RWPE2 (cell line): ENCODE measurements around the gene SGPP1.
"Not testable (repeated sequence)": the region's sequence is repeated elsewhere in the genome, so short reads cannot be mapped to it uniquely, and the experiment has no call there.

Source experiments
- ATAC-seq: fragments of 200-7000 bp; cut with Tn5 transposase; 3 replicates; pipeline ENCODE4 v1.9.1; 2021; ENCODE audit warnings: low read depth
- DNase-seq: peaks from one replicate; pipeline ENCODE4 v3.0.0-alpha.2; 2020; ENCODE audit warnings: low spot score
- H3K27ac ChIP-seq: fragments of 450-650 bp; 2 replicates; pipeline ENCODE4 v1.5.1; 2017; ENCODE audit warnings: mild to moderate bottlenecking; ENCODE audit not compliant: poor library complexity, severe bottlenecking
- H3K27me3 ChIP-seq: fragments of 250-450 bp; sonication (Bioruptor Pico); 2 replicates; pipeline ENCODE4 v1.5.1; 2021; ENCODE audit warnings: mild to moderate bottlenecking, moderate library complexity; ENCODE audit not compliant: insufficient read depth, poor library complexity, severe bottlenecking
- H3K36me3 ChIP-seq: fragments of 250-450 bp; sonication (Bioruptor Pico); 2 replicates; pipeline ENCODE4 v1.5.1; 2020; ENCODE audit warnings: low read depth, mild to moderate bottlenecking, moderate library complexity
- H3K4me1 ChIP-seq: fragments of 250-450 bp; sonication (Bioruptor Pico); 2 replicates; pipeline ENCODE4 v1.5.1; 2021; ENCODE audit warnings: mild to moderate bottlenecking, moderate library complexity; ENCODE audit not compliant: insufficient read depth, poor library complexity, severe bottlenecking
- H3K4me3 ChIP-seq: fragments of 250-450 bp; sonication (Bioruptor Pico); 2 replicates; pipeline ENCODE4 v1.5.1; 2021; ENCODE audit warnings: mild to moderate bottlenecking, moderate library complexity; ENCODE audit not compliant: severe bottlenecking
- H3K9me3 ChIP-seq: fragments of 250-450 bp; sonication (Bioruptor Pico); 2 replicates; pipeline ENCODE4 v1.5.1; 2021; ENCODE audit warnings: mild to moderate bottlenecking, moderate library complexity; ENCODE audit not compliant: severe bottlenecking
- TF ChIP-seq, protein P1 (sequence below): fragments of 450-650 bp; IDR thresholded peaks from one replicate; pipeline ENCODE4 v1.5.1; 2017; ENCODE audit warnings: mild to moderate bottlenecking, moderate library complexity; ENCODE audit not compliant: poor library complexity, severe bottlenecking

Gene SGPP1

GRCh38 chr14:63707216-63707615, 20.6 kb downstream of the SGPP1 start:
- peak overlapping the region; percentile 14 for H3K27ac ChIP-seq
- ATAC-seq = peak; percentile 83

GRCh38 chr14:63705561-63706070, 22.2 kb downstream of the SGPP1 start:
- TF ChIP-seq, protein P1, sequence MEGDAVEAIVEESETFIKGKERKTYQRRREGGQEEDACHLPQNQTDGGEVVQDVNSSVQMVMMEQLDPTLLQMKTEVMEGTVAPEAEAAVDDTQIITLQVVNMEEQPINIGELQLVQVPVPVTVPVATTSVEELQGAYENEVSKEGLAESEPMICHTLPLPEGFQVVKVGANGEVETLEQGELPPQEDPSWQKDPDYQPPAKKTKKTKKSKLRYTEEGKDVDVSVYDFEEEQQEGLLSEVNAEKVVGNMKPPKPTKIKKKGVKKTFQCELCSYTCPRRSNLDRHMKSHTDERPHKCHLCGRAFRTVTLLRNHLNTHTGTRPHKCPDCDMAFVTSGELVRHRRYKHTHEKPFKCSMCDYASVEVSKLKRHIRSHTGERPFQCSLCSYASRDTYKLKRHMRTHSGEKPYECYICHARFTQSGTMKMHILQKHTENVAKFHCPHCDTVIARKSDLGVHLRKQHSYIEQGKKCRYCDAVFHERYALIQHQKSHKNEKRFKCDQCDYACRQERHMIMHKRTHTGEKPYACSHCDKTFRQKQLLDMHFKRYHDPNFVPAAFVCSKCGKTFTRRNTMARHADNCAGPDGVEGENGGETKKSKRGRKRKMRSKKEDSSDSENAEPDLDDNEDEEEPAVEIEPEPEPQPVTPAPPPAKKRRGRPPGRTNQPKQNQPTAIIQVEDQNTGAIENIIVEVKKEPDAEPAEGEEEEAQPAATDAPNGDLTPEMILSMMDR = no peak
- Histone ChIP-seq H3K27me3 (no peaks in the 10 kb centered on the region), H3K9me3 (no peaks in the 10 kb centered on the region), H3K27ac (no peak overlapping the region), H3K4me1 (peaks cover 26% of the 10 kb centered on the region), H3K4me3 (no peak overlapping the region), H3K36me3 (peaks cover 6% of the 10 kb centered on the region; the same call in 1 of the 2 replicates)
- no peak for DNase-seq
- no peak for ATAC-seq

More at GRCh38 chr14:63707216-63707615, 20.6 kb downstream of the SGPP1 start:
- peaks cover 6% of the 10 kb centered on the region; the same call in 1 of the 2 replicates for H3K36me3 ChIP-seq
- no peaks in the 10 kb centered on the region for H3K27me3 ChIP-seq
- no peak overlapping the region for H3K4me3 ChIP-seq
- peaks cover 26% of the 10 kb centered on the region for H3K4me1 ChIP-seq
- H3K9me3 ChIP-seq = no peaks in the 10 kb centered on the region
- TF ChIP-seq, protein P1 = no peak
- DNase-seq = no peak

- not testable (repeated sequence) for H3K27me3 ChIP-seq, H3K9me3 ChIP-seq, DNase-seq, H3K36me3 ChIP-seq, H3K27ac ChIP-seq, H3K4me3 ChIP-seq, H3K4me1 ChIP-seq, ATAC-seq
These were observed 25.3 kb downstream of the SGPP1 start for GRCh38 chr14:63702530-63702929.

GRCh38 chr14:63701606-63702299, 26.1 kb downstream of the SGPP1 start:
- no peak for ATAC-seq
- DNase-seq = no peak
- no peak overlapping the region for H3K27ac ChIP-seq

GRCh38 chr14:63692310-63693020, 35.4 kb downstream of the SGPP1 start:
- Histone ChIP-seq H3K36me3 (peaks cover 12% of the 10 kb centered on the region), H3K27me3 (no peaks in the 10 kb centered on the region), H3K4me1 (peaks cover 4% of the 10 kb centered on the region), H3K9me3 (no peaks in the 10 kb centered on the region), H3K4me3 (no peak overlapping the region), H3K27ac (no peak overlapping the region)
- ATAC-seq (no peak), DNase-seq (no peak)
- TF ChIP-seq, protein P1 = no peak

More at GRCh38 chr14:63701606-63702299, 26.1 kb downstream of the SGPP1 start:
- H3K27me3 ChIP-seq = no peaks in the 10 kb centered on the region
- TF ChIP-seq, protein P1 = no peak
- no peak overlapping the region for H3K4me3 ChIP-seq
- H3K9me3 ChIP-seq = no peaks in the 10 kb centered on the region
- peaks cover 4% of the 10 kb centered on the region; the same call in 1 of the 2 replicates for H3K36me3 ChIP-seq
- H3K4me1 ChIP-seq = peaks cover 3% of the 10 kb centered on the region
